Upper lobe of left lung (tissue), 6 donors: ENCODE data around the gene WWC1. TPM values are rescaled to one million over a fixed set of nuclear protein-coding genes. Genes with fewer than 3 reads are reported as not detected.

Source experiments
- ATAC-seq, 2 donors: fragments of 200-7000 bp; cut with Tn5 transposase; one replicate each; pipeline ENCODE4 v1.9.1; 2022; ENCODE audit warnings: mild to moderate bottlenecking in 2 of 2, moderate library complexity in 2 of 2; ENCODE audit not compliant: low FRiP score in 2 of 2
- DNase-seq, 2 donors: peaks; one replicate each; pipeline ENCODE4 v3.0.0-alpha.2; 2019 to 2020
- H3K27ac ChIP-seq, 4 donors: fragments of 200-600 bp; sonication (generic); one replicate each; pipeline ENCODE4 v1.5.1; 2016 to 2019
- H3K27me3 ChIP-seq, 4 donors: fragments of 200-600 bp; sonication (generic); one replicate each; pipeline ENCODE4 v1.5.1; 2017 to 2019
- H3K36me3 ChIP-seq, 4 donors: fragments of 200-600 bp; sonication (generic); one replicate each; pipeline ENCODE4 v1.5.1; 2016 to 2019
- H3K4me1 ChIP-seq, 4 donors: fragments of 200-600 bp; sonication (generic); one replicate each; pipeline ENCODE4 v1.5.1; 2018 to 2019
- H3K4me3 ChIP-seq, 4 donors: fragments of 200-600 bp; sonication (generic); one replicate each; pipeline ENCODE4 v1.5.1; 2017 to 2019; ENCODE audit warnings: mild to moderate bottlenecking in 2 of 4, moderate library complexity in 1 of 4
- H3K9me3 ChIP-seq, 4 donors: fragments of 200-600 bp; sonication (generic); one replicate each; pipeline ENCODE4 v1.5.1; 2018 to 2019
- EP300 ChIP-seq, 4 donors: sonication (generic); formaldehyde crosslinking; IDR thresholded peaks; one replicate each; pipeline ENCODE4 v1.5.1; 2017; ENCODE audit warnings: antibody characterized with exemption in 4 of 4, control low read depth in 2 of 4
- POLR2A ChIP-seq, 4 donors: fragments of 450-650 bp; IDR thresholded peaks; one replicate each; pipeline ENCODE4 v1.5.1; 2016 to 2017; ENCODE audit warnings: antibody characterized with exemption in 4 of 4, mild to moderate bottlenecking in 2 of 4
- POLR2AphosphoS5 ChIP-seq, 2 donors: sonication (generic); formaldehyde crosslinking; IDR thresholded peaks; one replicate each; pipeline ENCODE4 v1.5.1; 2017; ENCODE audit warnings: antibody characterized with exemption in 2 of 2
- WGBS, 2 donors: methylation state at CpG; one replicate each; pipeline ENCODE4 v1.1.5; 2017 to 2018; 5-methylcytosine and 5-hydroxymethylcytosine counted together
- total RNA-seq, 6 donors: library from RNA; depleted of rRNA in 4 of 6; stranded (reverse); fragments of >200 nt in 4 of 6; gene quantifications; one replicate each; pipeline versions ENCODE4 v1.1.0 to v1.2.1, GENCODE V29; 2016 to 2021
- TF ChIP-seq, protein P1 (sequence below), 6 experiments: fragments of 450-650 bp in 4 of 6; fragments of 200-600 bp in 2 of 6; sonication (generic) in 2 of 6; IDR thresholded peaks; one replicate each; pipeline ENCODE4 v1.5.1; 2016 to 2019; ENCODE audit warnings: antibody characterized with exemption in 6 of 6
- donor health status: DM: no; HTN: no; CAD: no; lungs with moderate emphysema.
- donor health status: DM: no; HTN: yes; CAD: no; lungs with severe emphysema.

WWC1 gene
- total RNA-seq, 6 donors from 2014 or later = 64.9 to 99.1 (median 86.4) TPM

DNA sequence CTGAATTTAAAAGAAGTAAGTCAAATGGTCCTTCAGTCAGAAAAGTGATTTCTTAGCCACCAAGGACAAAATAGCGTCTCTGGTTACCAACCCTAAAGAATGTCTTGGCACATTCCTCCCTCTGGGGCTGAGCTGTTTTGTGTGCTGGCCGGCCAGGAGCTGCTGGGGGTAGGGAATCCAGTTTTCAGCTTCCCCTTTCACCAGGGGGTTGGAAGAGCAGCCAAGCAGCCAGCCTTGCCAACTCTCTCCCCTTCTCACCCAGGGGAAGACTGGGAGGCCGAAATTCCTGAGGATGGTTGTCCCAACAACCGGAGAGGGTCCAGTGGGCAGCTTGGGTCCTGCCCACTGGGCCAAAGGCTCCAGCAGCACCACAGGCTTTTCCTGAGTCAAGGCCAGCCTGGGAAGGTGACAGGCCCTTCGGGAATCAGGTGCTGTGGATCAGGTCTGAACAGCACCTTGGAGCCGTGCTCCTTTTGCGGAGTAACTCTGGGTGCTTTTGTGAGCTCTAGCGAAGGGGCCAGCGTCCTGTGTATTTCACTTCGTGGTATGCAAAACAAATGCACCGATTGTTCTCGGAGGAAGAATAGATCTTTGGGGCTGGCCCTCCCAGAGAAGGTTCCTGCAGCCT, 4.2 kb downstream of the WWC1 start:
- Histone ChIP-seq H3K4me3 (peak overlapping the region in 1 of 4 donors; percentile 2), H3K27me3 (peaks cover 0 to 10% (median 4%) of the 10 kb centered on the region in 4 donors), H3K36me3 (no peaks in the 10 kb centered on the region), H3K4me1 (peaks cover 11 to 46% (median 24%) of the 10 kb centered on the region in 4 donors), H3K9me3 (no peaks in the 10 kb centered on the region), H3K27ac (peak overlapping the region; percentile 53 to 70 (median 68))
- TF ChIP-seq POLR2AphosphoS5 (IDR thresholded peaks at IDR 0.05) = no peak
- TF ChIP-seq, protein P1, sequence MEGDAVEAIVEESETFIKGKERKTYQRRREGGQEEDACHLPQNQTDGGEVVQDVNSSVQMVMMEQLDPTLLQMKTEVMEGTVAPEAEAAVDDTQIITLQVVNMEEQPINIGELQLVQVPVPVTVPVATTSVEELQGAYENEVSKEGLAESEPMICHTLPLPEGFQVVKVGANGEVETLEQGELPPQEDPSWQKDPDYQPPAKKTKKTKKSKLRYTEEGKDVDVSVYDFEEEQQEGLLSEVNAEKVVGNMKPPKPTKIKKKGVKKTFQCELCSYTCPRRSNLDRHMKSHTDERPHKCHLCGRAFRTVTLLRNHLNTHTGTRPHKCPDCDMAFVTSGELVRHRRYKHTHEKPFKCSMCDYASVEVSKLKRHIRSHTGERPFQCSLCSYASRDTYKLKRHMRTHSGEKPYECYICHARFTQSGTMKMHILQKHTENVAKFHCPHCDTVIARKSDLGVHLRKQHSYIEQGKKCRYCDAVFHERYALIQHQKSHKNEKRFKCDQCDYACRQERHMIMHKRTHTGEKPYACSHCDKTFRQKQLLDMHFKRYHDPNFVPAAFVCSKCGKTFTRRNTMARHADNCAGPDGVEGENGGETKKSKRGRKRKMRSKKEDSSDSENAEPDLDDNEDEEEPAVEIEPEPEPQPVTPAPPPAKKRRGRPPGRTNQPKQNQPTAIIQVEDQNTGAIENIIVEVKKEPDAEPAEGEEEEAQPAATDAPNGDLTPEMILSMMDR (IDR thresholded peaks at IDR 0.05) = peak in 5 of 6 experiments; percentile 15 to 75 (median 35)
- peak; percentile 33 to 74 for ATAC-seq
- DNase-seq = peak in 1 of 2 donors; percentile 65
- WGBS, 2 donors = 44 to 62% methylated on average over 8 to 12 of the region's 12 CpGs

DNA sequence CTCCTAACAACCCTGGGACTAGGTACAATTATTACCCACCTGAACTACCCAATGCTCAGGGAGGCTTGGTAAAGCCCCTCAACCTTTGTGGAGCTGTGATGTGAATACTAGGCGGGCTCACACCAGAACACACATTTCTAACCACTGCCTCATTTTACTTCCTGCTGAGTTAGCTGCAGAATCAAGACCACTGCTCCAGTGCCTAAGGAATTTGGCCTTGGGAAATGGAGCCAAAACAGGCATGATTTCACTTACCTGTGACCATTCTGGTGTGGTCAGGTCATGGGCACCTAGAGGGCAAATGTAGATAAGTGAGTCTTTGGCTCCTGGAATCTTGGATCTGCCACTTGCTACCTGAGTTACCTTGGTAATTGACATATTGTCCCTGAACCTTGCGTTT, 5.2 kb downstream of the WWC1 start:
- WGBS, 2 donors = 90 to 98% methylated on average over 2 of the region's 2 CpGs
- Histone ChIP-seq H3K36me3 (no peaks in the 10 kb centered on the region), H3K27me3 (peaks cover 0 to 7% (median 2%) of the 10 kb centered on the region in 4 donors), H3K9me3 (no peaks in the 10 kb centered on the region), H3K4me3 (no peak overlapping the region), H3K27ac (peak overlapping the region; percentile 53 to 70 (median 68)), H3K4me1 (peaks cover 5 to 38% (median 23%) of the 10 kb centered on the region in 4 donors)
- TF ChIP-seq POLR2AphosphoS5 (IDR thresholded peaks at IDR 0.05) (no peak), POLR2A (IDR thresholded peaks at IDR 0.05) (no peak), EP300 (IDR thresholded peaks at IDR 0.05) (no peak)
- TF ChIP-seq, protein P1 (IDR thresholded peaks at IDR 0.05) = no peak
- ATAC-seq (no peak), DNase-seq (no peak)

DNA sequence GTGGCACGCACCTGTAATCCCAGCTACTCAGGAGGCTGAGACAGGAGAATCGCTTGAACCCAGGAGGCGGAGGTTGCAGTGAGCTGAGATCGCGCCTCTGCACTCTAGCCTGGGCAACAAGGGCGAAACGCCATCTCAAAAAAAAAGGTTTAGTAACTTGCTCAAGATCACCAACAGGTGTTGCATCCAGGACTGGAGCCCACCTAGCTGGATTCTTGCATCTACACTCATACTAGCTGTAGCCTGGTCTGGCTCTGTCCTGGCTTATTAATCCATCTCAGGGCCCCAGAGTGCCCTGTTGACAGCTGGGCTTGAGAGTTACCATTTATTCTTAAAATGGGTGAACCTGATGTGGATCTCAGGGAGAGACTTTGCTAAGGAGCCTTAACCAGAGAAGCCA, 7.5 kb downstream of the WWC1 start:
- Histone ChIP-seq H3K27ac (no peak overlapping the region), H3K9me3 (no peaks in the 10 kb centered on the region), H3K27me3 (no peaks in the 10 kb centered on the region), H3K4me1 (peaks cover 0 to 43% (median 22%) of the 10 kb centered on the region in 4 donors), H3K4me3 (no peak overlapping the region), H3K36me3 (no peaks in the 10 kb centered on the region)
- ATAC-seq (no peak), DNase-seq (no peak)
- 82 to 99% methylated on average over 7 of the region's 7 CpGs for WGBS, 2 donors
- TF ChIP-seq, protein P1 (IDR thresholded peaks at IDR 0.05) = no peak
- no peak for TF ChIP-seq POLR2A (IDR thresholded peaks at IDR 0.05)
- TF ChIP-seq POLR2AphosphoS5 (IDR thresholded peaks at IDR 0.05) = no peak
- TF ChIP-seq EP300 (IDR thresholded peaks at IDR 0.05) = no peak

DNA sequence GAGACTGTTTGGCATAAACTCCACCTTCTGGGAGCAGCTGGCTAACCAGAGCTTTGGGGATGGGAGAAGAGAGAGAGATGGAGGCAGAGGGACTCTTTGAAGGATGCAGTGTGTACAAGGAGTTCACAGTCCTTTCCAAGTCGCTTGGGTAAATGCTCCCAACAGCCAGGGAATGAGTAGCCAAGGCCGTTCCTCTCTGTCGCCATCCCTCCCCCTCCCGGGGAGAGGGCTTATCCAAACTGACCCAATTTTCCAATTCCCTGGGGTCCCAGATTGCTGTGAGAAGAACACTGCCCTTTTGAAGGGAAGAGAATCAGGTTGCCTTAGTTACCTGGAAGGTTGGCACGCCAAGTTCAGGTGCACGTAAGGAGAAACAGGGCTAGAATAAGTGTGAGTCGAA, 7.9 kb downstream of the WWC1 start:
- Histone ChIP-seq H3K36me3 (no peaks in the 10 kb centered on the region), H3K27me3 (no peaks in the 10 kb centered on the region), H3K4me1 (peaks cover 0 to 44% (median 22%) of the 10 kb centered on the region in 4 donors), H3K9me3 (no peaks in the 10 kb centered on the region), H3K4me3 (no peak overlapping the region), H3K27ac (no peak overlapping the region)
- 76 to 78% methylated on average over 7 of the region's 7 CpGs for WGBS, 2 donors
- TF ChIP-seq POLR2AphosphoS5 (IDR thresholded peaks at IDR 0.05) (no peak), POLR2A (IDR thresholded peaks at IDR 0.05) (no peak), EP300 (IDR thresholded peaks at IDR 0.05) (no peak)
- TF ChIP-seq, protein P1 (IDR thresholded peaks at IDR 0.05) = no peak
- DNase-seq (no peak), ATAC-seq (no peak)
